OCI-LY1 (cell line): ENCODE results near the gene MON2.

Experiments
- EZH2 ChIP-seq: fragments of 200-600 bp; sonication (generic), shearing (Covaris generic); IDR thresholded peaks from 2 replicates; pipeline ENCODE4 v1.8.0; 2017; ENCODE audit warnings: borderline replicate concordance, mixed run types, mild to moderate bottlenecking, antibody characterized with exemption, low read length, moderate library complexity, mixed read lengths
- TF ChIP-seq, protein P1 (sequence below): fragments of 200-600 bp; sonication (generic), shearing (Covaris generic); IDR thresholded peaks from 2 replicates; pipeline ENCODE4 v1.5.1; 2017; ENCODE audit warnings: mild to moderate bottlenecking, antibody characterized with exemption, low read length, moderate library complexity, mixed read lengths

DNA sequence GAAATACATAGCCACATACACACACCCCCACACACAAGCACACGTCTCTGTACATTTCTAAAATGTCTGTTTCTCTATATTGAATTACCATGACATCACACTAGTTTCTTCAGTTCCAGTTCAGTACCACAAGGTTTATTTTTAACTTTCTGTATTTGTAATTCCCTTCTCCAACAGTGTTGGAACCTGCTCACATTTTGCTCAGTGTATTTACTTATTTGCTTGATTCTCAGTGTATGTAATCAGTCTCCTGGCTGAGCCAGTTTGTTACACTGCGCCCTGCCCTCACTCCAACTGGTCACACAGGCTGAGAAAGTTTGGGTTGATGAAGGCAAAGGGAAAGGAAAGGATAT is 67.1 kb downstream of the MON2 start:
- TF ChIP-seq, protein P1, sequence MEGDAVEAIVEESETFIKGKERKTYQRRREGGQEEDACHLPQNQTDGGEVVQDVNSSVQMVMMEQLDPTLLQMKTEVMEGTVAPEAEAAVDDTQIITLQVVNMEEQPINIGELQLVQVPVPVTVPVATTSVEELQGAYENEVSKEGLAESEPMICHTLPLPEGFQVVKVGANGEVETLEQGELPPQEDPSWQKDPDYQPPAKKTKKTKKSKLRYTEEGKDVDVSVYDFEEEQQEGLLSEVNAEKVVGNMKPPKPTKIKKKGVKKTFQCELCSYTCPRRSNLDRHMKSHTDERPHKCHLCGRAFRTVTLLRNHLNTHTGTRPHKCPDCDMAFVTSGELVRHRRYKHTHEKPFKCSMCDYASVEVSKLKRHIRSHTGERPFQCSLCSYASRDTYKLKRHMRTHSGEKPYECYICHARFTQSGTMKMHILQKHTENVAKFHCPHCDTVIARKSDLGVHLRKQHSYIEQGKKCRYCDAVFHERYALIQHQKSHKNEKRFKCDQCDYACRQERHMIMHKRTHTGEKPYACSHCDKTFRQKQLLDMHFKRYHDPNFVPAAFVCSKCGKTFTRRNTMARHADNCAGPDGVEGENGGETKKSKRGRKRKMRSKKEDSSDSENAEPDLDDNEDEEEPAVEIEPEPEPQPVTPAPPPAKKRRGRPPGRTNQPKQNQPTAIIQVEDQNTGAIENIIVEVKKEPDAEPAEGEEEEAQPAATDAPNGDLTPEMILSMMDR = no peak
- no peak for TF ChIP-seq EZH2
